Brain microvascular endothelial cell (primary cell): ENCODE measurements around the gene PPARA.
A peak's percentile ranks its signal among the peaks of the same experiment; 100 is the strongest.

ENCODE experiments used
- DNase-seq: peaks from one replicate; pipeline ENCODE4 v3.0.0-alpha.2; 2020
- H3K27ac ChIP-seq: fragments of 250-450 bp; sonication (Bioruptor Pico); 2 replicates; pipeline ENCODE4 v1.5.1; 2020; ENCODE audit warnings: mild to moderate bottlenecking, moderate library complexity
- H3K27me3 ChIP-seq: fragments of 250-450 bp; sonication (Bioruptor Pico); replicated peaks from 2 replicates; pipeline ENCODE4 v1.5.1; 2020; ENCODE audit warnings: mild to moderate bottlenecking
- H3K36me3 ChIP-seq: fragments of 250-450 bp; sonication (Bioruptor Pico); replicated peaks from 2 replicates; pipeline ENCODE4 v1.5.1; 2020; ENCODE audit warnings: mild to moderate bottlenecking
- H3K4me3 ChIP-seq: 2 replicates; pipeline ENCODE4 v1.5.1; 2011; ENCODE audit warnings: low read depth, mild to moderate bottlenecking, control low read depth, low read length, moderate library complexity
- in situ Hi-C: cut with HindIII; loops from 2 replicates; pipeline ENCODE4 v1.10.0; 2017; ENCODE audit warnings: low sequenced_read_pairs, low pct_ligation_motif_present
- TF ChIP-seq, protein P1 (sequence below): IDR thresholded peaks from 2 replicates; pipeline ENCODE4 v1.5.1; 2011; ENCODE audit warnings: low read depth, mild to moderate bottlenecking, moderate library complexity, low read length, control low read depth, inconsistent platforms; ENCODE audit errors: missing control alignments

The PPARA gene

DNA sequence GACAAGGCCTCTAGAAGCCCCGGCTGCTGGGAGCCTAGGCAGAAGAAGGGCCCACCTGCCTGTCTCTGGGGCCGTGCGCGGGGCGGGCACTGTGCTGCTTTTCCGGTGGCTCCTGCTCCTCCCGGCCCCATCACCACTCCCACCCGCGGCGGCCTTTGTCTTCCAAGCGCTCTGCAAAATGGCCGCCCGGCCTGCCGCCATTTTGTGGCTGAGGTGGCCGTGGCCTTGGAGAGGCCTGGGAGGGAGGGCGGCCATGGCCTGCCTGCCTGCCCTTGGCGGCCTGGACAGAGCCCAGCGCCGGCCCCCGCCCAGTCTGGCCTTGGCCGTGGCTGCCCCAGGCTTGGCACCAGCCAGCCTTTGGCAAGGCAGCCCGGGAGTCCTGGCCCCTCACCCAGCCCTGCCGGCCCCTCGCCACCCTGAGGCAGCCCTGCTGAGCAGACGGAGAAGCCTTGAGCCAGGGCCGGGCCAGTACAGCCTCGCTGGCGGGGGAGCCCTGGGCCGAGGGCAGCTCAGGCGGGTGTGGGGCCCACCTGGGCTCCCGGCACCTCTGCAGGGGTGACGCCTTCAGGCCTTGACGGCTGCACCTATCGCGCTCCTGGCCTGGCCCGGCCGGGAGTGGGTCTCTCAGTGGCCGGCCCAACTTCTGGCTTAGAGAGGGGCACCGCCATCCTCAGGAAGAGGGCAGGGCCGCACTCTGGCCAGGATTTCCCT is 46.0 kb upstream of the PPARA start:
- no peak for DNase-seq
- in situ Hi-C loops, result no loop called here
- TF ChIP-seq, protein P1, sequence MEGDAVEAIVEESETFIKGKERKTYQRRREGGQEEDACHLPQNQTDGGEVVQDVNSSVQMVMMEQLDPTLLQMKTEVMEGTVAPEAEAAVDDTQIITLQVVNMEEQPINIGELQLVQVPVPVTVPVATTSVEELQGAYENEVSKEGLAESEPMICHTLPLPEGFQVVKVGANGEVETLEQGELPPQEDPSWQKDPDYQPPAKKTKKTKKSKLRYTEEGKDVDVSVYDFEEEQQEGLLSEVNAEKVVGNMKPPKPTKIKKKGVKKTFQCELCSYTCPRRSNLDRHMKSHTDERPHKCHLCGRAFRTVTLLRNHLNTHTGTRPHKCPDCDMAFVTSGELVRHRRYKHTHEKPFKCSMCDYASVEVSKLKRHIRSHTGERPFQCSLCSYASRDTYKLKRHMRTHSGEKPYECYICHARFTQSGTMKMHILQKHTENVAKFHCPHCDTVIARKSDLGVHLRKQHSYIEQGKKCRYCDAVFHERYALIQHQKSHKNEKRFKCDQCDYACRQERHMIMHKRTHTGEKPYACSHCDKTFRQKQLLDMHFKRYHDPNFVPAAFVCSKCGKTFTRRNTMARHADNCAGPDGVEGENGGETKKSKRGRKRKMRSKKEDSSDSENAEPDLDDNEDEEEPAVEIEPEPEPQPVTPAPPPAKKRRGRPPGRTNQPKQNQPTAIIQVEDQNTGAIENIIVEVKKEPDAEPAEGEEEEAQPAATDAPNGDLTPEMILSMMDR, result no peak
- Histone ChIP-seq H3K27ac (no peak overlapping the region), H3K27me3 (no peaks in the 10 kb centered on the region), H3K4me3 (no peak overlapping the region), H3K36me3 (peaks cover 39% of the 10 kb centered on the region)

GRCh38 chr22:46104881-46105493 is 45.3 kb upstream of the PPARA start:
- TF ChIP-seq, protein P1, result peak; percentile 18
- Histone ChIP-seq H3K4me3 (no peak overlapping the region), H3K27me3 (no peaks in the 10 kb centered on the region), H3K36me3 (peaks cover 34% of the 10 kb centered on the region), H3K27ac (no peak overlapping the region)
- in situ Hi-C loops, result no loop called here
- DNase-seq, result no peak

GRCh38 chr22:46105494-46106278 is 44.6 kb upstream of the PPARA start:
- in situ Hi-C loops, result no loop called here
- Histone ChIP-seq H3K27me3 (no peaks in the 10 kb centered on the region), H3K4me3 (no peak overlapping the region), H3K36me3 (peaks cover 31% of the 10 kb centered on the region), H3K27ac (no peak overlapping the region)
- peak; percentile 27 for DNase-seq
- TF ChIP-seq, protein P1, result no peak

GRCh38 chr22:46106279-46107022 is 43.9 kb upstream of the PPARA start:
- Histone ChIP-seq H3K27ac (no peak overlapping the region), H3K4me3 (no peak overlapping the region), H3K36me3 (peaks cover 28% of the 10 kb centered on the region), H3K27me3 (no peaks in the 10 kb centered on the region)
- TF ChIP-seq, protein P1, result no peak
- in situ Hi-C loops, result no loop called here
- no peak for DNase-seq

GRCh38 chr22:46107089-46107664 is 43.1 kb upstream of the PPARA start:
- H3K27ac ChIP-seq, result no peak overlapping the region
- no peak overlapping the region for H3K4me3 ChIP-seq
- H3K36me3 ChIP-seq, result peaks cover 22% of the 10 kb centered on the region
- H3K27me3 ChIP-seq, result no peaks in the 10 kb centered on the region
- no peak for DNase-seq
- in situ Hi-C loops, result no loop called here
- TF ChIP-seq, protein P1, result no peak
